GM19025 (cell line): ENCODE results near the gene CAMTA1.
"Not testable (repeated sequence)": the region's sequence is repeated elsewhere in the genome, so short reads cannot be mapped to it uniquely, and the experiment has no call there.

Source experiments
- ATAC-seq: cut with Tn5 transposase; IDR thresholded peaks from one replicate; pipeline ENCODE4 v1.9.1; 2021; ENCODE audit warnings: mild to moderate bottlenecking, low read depth, moderate library complexity; ENCODE audit not compliant: unreplicated experiment

The CAMTA1 gene

DNA sequence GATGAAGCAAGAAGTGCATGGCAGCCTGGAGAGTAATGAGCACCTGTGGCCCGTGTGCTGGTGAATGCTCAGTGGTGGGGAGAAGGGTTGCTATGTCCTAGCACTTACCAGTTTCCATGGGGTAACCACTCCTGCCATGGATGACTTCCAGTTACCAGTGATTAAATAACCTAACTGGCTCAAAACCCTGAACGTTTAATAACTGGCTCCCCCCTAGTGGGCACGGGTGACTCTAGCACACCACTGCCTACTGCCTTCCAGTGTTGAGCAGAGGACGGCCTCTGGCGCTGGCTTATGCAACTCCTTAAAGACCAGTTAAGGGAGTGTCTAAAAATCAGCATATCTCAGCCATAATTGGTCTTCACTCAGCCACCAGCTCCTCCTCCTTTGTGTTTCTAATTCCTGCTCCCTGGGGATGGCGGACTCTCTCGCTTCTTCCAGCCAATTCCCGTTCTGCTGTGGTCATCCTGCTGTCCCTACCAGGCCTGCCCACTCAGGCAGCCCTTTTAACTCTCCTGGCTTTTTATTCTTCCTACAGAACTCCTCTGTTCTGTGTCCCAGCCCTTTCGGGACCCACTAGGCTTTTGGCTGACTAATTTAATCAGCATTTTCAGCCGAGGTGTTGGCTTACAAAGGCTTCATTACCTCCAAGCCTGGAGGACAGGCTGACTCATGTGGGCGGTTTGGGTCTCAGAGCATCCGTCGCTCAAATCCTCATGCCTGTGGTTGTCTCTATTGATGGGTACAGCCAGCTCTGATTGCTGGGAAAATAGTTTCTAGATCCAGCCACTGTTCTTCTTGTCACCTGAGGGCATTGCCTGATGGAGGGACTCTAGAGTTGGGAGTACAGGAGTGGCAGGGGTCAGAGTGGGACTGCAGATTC, 332.4 kb downstream of the CAMTA1 start:
- no peak for ATAC-seq

DNA sequence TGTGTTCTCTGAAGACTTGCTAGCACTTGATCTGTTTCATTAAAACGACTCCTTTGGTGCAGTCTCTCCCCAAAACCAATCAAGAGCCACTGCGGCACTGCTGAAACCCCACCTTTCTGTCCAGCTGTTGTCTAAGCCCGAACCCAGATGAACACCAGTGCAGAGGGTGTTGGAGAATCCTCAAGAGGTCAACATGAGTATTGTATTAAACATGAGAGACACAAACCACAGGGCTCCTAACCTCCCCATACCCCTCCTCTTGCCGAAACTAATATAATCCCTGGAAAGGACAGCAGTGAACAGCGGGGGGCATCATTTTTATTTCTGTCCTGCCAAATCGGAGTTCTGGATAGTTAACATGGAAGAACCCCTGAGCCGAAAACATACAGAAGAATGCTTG, 333.9 kb downstream of the CAMTA1 start:
- ATAC-seq, result no peak

DNA sequence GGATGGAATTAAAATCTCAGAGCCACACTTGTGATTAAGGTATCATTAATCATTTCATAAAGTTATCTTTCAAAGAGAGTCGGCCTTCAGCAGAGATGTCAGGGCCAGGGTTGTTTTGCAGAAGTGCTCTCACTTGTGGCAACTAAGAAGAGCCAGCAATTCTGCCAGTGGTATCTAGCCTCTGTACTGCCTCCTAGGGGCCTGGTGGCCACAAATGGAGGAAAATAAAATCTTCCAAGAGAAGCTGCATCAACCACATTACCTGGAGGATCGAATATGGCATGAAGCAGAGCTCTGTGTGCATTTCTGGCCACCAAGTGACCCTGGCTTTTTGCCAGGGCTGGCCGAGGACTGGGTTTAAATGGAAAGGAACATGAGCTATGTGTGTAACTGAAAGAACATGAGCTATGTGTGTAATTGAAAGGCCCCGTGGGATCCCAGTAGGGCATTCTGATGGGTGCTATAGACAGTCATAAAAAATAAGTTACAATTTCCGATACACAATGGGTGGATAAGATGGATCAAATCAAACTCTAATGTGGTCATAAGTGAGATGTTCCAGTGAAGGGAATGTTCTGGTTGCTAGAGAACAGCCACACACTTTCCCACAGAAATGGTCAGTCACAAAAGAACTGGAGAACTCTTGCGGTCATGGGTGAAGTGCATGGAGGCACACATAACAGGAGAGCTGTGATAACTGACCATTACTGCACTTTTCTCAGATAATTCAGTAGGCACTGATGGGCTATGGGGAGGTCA, 335.8 kb downstream of the CAMTA1 start:
- ATAC-seq, result no peak

DNA sequence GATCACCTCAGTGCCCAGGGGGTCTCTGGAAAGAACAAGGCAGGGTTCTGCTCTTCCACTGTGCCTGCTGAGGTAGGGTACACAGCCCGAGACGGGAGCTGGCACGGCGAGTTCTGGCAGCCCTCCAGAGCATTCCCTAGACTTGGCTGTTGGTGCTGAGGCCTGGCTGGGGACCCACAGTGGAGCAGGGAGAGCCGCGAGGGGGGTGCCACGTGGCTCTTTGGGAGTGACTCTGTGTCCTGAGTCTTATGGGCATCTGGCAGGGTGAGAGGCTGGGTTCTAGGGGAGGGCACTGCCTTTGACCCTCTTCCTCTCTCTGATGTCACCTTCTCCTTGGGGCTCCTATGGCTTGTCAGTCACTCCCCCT, 336.4 kb downstream of the CAMTA1 start:
- ATAC-seq, result no peak

DNA sequence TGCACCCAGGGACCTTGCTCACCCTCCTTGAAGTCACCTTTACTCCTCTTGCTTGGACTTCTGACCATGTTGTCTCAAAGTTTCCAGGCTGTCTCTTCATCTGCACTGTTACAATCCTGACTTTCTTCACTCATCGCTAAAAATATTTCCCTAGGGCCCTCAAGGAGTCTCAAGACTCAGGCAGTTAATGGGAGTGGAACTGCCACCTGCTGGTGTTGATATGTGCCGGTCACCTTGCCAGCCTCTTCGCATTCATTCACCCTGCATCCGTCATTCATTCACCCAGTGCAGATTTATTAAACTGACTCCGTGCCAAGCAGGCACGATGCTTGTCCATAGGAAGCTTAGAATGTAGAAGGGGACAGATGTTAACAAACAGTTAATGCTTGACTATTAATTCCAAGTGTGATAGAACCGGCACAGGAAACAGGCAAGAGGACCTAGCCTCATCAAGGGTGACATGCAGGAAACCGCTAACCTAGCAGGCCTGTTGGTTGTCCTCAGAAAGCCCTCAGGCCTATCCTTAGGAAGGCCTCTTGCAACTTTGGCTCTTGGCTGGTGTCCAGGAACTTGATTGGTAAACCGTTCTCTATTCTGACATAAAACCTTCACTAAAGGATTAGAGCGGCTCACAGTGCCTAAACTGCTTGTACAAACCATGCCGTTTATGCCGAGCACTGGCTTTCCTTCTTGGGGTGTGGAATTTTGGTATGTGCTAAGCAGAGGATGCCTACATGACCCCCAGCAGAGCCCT, 342.2 kb downstream of the CAMTA1 start:
- no peak for ATAC-seq

DNA sequence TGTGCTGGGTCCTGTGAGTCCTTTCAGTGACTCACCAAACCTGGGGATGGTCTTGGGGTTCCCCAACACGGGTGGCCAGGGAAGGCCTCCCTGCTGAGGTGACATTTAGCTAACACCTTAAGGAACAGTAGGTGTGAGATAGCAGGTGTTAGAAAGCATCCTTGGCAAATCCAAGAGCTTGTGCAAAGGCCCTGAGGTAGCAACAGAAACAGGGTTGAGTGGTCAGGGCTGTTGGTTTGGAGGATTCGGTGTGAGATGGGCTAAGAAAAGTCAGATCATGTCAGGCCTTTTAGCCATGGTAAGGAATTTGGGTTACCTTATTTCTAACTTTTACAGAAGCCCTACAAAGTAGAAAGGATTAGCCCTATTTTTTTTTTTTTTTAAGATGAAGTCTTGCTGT, 343.0 kb downstream of the CAMTA1 start:
- no peak for ATAC-seq

DNA sequence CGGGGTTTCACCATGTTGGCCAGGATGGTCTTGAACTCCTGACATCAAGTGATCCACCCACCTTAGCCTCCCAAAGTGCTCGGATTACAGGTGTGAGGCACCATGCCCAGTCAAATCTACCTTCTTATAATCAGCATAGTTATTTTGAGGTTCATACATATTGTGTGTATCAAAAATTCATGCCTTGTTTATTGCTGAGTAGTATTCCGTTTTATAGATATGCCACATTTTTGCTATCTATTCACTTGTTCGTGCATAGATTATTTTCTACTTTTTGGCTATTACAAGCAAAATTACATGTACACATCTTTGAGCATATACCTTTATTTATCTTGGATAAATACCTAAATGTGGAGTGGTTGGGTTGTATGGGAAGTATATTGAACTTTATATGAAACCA, 344.9 kb downstream of the CAMTA1 start:
- no peak for ATAC-seq

DNA sequence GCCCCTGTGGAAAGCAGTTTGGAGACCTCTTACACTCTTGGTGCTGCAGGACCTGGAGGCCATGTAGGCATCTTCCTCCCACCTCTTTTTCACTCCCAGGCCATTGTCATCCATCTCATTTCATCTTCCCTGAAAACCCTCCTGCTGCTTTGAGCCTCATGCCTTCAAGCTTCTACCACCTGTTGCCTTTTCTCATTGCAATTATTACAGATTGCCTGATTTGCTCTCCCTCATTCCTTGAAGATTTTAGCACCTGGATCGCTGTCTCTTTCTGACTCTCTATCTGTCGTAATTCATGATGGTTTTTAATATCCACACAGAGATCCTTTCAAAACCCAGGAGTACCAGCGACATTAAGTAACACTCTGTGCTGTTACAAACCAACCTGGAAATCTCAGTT, 350.2 kb downstream of the CAMTA1 start:
- ATAC-seq, result no peak

DNA sequence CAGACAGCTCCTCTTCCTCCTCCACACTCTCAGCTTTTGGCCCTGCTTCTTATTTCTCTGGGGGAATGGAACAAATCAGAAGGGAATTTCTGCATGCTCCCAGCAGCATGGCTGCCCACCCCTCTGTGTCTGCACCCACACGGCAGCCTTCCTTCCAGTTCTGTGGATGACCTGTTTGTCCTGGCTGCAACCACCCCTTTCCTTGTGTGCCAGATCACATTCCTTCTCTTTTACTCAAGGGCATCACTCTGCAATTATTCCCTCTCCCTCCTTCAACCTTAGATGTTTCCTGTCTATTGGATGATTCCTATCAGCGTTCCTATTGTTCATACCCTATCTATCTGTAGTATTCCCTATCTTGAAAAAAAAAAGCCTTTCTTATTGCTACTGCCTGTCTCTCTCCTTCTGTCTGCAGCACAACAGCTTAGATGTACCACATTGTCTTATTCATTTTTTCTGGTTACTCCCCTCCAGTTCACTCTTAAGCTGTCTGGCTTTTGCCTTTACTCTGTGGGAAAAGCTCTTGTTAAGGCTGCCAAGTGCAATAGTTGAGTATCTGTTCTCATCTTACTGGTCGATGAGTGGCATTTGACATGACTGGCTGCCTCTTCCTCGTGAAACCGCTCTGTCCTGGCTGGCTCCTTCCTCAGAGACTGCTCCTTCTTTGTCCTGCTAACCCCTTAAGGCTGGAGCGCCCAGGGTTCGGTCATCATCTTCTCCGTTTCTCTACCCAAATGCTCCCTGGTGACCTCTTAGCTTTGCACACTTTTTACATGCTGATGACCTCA, 351.1 kb downstream of the CAMTA1 start:
- ATAC-seq, result no peak

DNA sequence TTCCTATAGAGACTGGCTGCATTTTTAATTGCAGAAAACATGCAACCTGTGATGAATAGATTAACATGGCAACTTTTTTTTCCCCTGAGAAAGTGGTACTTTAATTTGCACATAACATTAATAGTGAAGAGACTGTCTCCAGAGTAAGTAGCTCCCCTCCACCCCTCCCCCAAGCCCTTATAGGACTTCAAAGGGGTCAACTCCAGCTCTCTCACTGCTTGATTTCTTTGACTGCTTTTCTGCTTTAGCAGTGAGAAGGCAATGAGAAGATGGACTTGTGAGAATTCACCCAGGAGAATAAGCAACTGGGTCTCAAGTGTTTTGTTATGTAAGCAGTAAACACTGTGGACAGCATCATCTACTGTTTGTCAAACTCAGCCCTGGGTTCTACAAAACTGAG, 355.0 kb downstream of the CAMTA1 start:
- no peak for ATAC-seq

DNA sequence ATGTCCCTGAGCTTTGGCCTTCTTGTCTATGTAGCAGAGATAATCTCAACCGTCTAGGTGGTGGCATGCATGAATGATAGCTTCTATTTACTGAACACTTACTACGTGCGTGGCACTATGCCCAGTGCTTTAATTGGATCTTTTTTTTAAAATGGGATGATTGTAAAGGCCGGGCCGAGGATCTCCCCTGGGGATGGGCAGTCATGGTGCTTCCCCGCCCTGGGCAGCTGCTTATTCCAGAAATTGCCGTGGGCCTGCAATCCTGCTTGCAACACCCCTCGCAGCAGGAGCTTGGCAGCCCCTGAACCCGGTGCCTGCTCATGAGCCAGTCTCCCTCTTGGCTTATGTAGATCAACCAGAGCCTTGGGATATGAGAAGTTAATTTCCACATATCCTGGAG, 360.7 kb downstream of the CAMTA1 start:
- ATAC-seq, result no peak

DNA sequence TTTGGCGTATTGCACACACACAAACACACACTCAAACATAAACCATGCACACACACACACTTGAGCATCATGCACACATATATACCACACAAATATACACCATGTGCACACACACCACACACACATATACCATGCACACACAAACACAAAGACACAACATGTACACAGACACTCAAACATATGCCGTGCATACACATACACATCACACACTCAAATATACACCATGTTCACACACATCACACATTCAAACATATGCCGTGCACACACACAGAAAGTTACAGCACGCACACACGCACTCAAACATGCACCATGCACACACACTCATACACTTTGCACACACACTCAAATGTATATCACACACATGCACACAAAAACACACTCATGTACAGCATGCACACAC, 361.5 kb downstream of the CAMTA1 start:
- no peak for ATAC-seq

DNA sequence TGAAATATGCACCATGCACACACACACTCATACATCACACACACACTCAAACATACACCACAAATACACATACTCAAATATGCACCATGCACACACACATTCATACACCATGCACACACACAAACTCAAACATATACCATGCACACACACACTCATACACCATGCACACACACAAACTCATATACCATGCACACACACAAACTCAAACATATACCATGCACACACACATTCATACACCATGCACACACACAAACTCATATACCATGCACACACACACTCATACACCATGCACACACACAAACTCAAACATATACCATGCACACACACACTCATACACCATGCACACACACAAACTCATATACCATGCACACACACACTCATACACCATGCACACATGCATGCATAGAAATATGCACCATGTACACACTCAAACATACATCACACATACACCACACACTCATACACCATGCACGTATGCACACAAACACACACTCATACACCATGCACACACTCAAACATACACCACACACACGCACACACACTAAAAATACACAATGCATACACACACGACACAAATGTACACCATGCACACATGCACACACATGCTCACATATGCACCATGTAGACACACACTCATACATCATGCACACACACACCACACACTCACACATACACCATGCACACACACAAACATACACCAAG, 362.5 kb downstream of the CAMTA1 start:
- ATAC-seq, result not testable (repeated sequence)

DNA sequence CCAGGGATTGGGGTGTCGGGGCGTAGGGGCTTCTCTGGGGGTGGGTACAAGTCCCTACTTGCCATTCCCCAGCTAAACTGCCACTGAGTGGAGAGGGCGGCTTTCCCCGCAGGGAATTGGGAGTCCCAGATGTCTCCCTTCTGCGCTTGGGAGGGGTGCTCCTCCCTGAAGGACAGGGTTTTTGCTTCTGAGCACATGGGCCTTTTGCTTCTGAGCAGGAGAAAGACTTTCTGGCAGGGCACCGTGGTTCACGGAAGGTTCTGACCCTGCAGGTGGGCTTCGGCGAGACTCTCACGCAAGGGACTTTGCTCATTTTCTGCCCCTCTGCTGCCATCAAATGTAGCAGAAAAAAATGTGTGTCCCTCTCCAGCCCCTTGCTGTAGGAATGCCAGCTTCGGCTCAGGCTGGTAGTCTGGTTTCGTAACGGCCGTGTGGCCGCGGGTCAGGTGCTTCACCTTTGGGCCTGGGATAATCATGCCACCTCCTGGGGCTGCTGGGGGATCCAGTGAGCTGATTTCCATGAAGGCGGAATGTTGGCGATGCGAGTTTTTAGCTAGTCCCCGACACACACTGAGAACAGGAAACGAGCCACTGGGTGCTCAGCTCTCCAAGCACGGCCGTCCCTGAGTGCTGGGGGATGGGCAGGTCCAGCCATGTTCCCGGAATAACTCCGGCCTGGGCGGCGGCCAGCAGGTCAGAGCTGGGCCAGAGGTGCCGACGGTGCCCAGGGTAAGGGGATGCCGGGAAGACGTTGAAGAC, 364.0 kb downstream of the CAMTA1 start:
- no peak for ATAC-seq

DNA sequence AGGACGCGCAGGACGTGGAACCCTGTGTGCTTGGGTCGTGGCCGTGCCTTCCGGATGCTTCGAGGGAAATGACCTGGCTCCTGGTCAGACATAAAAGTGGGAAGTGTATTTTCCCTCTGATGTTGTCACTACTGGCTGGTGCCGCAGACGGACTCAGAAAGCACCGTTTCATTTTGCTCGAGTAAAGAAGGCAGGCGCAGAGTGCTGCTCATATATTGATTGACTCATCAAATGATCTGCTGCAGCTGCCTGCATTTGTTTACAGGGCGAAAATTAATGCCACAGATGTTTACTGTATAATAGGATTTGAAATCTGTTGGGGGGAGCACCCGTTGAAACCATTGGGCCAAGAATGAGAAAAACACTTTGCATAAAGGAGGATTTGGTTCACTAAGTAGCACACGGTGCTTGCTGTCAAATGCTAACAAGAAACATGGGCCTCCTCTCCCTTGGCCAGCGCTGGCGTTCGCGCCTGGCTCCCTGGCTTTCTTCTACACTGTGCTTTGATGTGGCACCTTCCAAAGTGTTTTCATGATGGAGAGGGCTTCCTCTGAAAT, 365.5 kb downstream of the CAMTA1 start:
- ATAC-seq, result no peak

DNA sequence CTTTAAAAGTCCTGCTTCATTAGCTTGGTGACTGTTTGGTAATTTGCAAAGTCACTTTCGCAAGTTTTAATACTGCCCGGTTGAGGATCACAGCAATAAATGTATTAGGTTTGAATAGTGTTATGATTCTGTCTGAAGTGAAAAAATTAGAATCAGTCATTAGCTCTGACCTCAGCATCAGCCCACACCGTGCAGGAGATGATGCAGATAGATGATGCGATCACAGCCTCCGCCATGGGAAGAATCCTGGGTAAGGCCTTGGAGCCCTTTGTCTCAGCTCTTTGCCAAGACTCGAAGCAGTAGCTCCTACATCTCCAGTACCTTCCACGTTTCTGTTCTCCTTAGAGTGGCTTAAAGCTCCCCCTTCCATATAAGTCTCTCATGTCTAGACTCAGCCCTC, 366.7 kb downstream of the CAMTA1 start:
- ATAC-seq, result no peak

DNA sequence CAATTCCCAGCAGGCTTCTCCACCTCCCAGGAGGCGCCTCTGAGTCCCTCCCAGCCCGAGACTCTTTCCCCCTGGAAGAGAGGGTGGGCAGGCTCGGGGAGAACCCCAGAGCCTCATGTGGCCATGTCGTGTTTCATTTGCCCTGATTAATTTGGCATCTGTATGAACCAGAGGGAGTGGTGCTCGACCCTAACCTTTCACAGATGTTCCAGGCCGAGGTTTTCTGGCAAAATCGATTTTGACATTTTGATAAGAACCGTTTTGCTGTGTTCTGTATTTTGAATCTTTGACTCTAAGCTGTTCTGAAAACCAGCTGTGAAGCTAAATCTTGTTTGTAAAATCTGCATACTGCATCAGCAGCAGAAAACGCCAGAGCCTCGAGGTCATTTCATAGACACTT, 367.4 kb downstream of the CAMTA1 start:
- no peak for ATAC-seq

DNA sequence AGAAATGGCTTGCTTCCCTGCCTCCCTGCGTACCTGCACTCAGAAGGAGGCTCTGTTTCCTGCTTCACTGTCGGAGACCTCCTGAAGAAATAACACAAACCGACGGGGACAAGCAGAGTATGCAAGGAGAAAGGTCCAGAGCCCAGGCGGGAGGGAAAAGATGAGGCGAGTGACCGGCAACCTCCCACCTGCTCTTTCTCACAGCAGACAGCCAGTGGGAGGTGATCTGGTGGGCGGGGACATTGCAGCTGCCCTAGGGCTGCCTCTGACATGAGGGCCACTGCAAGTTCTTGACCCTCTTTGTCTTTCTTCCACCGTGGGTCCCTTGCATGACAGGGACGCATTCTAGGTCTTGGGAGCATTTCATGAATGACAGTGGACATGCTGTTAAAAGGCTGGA, 368.2 kb downstream of the CAMTA1 start:
- ATAC-seq, result no peak
